Thoracic aorta (tissue), 2 donors: ENCODE results near the gene ITGA2. TPM values are rescaled to one million over a fixed set of nuclear protein-coding genes. Genes with fewer than 3 reads are reported as not detected.

Experiments
- ATAC-seq: fragments of 150-250 bp; one replicate; pipeline ENCODE4 v1.8.0; 2017; ENCODE audit warnings: low read depth; ENCODE audit not compliant: insufficient number of reproducible peaks, low FRiP score
- DNase-seq: peaks from one replicate; pipeline ENCODE4 v3.0.0-alpha.2; 2020; ENCODE audit warnings: low spot score
- H3K27ac ChIP-seq, 2 donors: fragments of 200-600 bp; sonication (generic); 1 replicate in 1 of 2; 2 replicates in 1 of 2; pipeline ENCODE4 v1.5.1; 2016; ENCODE audit warnings: mild to moderate bottlenecking in 2 of 2, moderate library complexity in 2 of 2
- H3K27me3 ChIP-seq: fragments of 200-600 bp; sonication (generic); replicated peaks from 2 replicates; pipeline ENCODE4 v1.6.0; 2016; ENCODE audit warnings: mild to moderate bottlenecking; ENCODE audit not compliant: insufficient read depth
- H3K36me3 ChIP-seq: fragments of 200-600 bp; sonication (generic); one replicate; pipeline ENCODE4 v1.5.1; 2016
- H3K4me1 ChIP-seq, 2 donors: fragments of 200-600 bp; sonication (generic); 1 replicate in 1 of 2; 2 replicates in 1 of 2; pipeline versions ENCODE4 v1.5.1 to v1.6.0; 2016; ENCODE audit warnings: low read depth in 2 of 2, mild to moderate bottlenecking in 1 of 2; ENCODE audit not compliant: control insufficient read depth in 1 of 2
- H3K4me3 ChIP-seq: fragments of 200-600 bp; sonication (generic); 2 replicates; pipeline ENCODE4 v1.5.1; 2016; ENCODE audit warnings: mild to moderate bottlenecking
- H3K9me3 ChIP-seq: fragments of 200-600 bp; sonication (generic); 2 replicates; pipeline ENCODE4 v1.5.1; 2016
- CTCF ChIP-seq: fragments of 200-600 bp; sonication (generic); IDR thresholded peaks from one replicate; pipeline ENCODE4 v1.5.1; 2019; ENCODE audit warnings: antibody characterized with exemption
- total RNA-seq, 2 donors: library from RNA; depleted of rRNA; stranded (reverse); fragments of >200 nt; gene quantifications; one replicate each; pipeline versions ENCODE4 v1.1.0 to v1.2.3, GENCODE V29; 2016

ITGA2 gene
- total RNA-seq, 2 donors from 2014 or later, result 4.9 to 7.2 TPM

- ATAC-seq (no peak), DNase-seq (no peak)
- H3K9me3 ChIP-seq, result no peaks in the 10 kb centered on the region
- no peak for TF ChIP-seq CTCF
- no peak overlapping the region for H3K4me3 ChIP-seq
- peaks cover 0 to 15% of the 10 kb centered on the region in 2 donors for H3K4me1 ChIP-seq
- H3K36me3 ChIP-seq, result no peaks in the 10 kb centered on the region
- no peaks in the 10 kb centered on the region for H3K27me3 ChIP-seq
- H3K27ac ChIP-seq, result no peak overlapping the region
Measured at GRCh38 chr5:53038196-53038847, 49.2 kb downstream of the ITGA2 start.

GRCh38 chr5:53039855-53040254 lies 50.7 kb downstream of the ITGA2 start:
- H3K4me1 ChIP-seq, result peaks cover 0 to 15% of the 10 kb centered on the region in 2 donors
- DNase-seq (no peak), ATAC-seq (no peak)
- H3K9me3 ChIP-seq, result no peaks in the 10 kb centered on the region
- no peaks in the 10 kb centered on the region for H3K27me3 ChIP-seq
- H3K27ac ChIP-seq, result no peak overlapping the region
- TF ChIP-seq CTCF, result no peak
- H3K36me3 ChIP-seq, result no peaks in the 10 kb centered on the region
- H3K4me3 ChIP-seq, result no peak overlapping the region

- ATAC-seq (no peak), DNase-seq (no peak)
- no peaks in the 10 kb centered on the region for H3K27me3 ChIP-seq
- no peaks in the 10 kb centered on the region for H3K9me3 ChIP-seq
- peaks cover 0 to 15% of the 10 kb centered on the region in 2 donors for H3K4me1 ChIP-seq
- TF ChIP-seq CTCF, result no peak
- no peak overlapping the region for H3K27ac ChIP-seq
- peak overlapping the region; percentile 22 for H3K4me3 ChIP-seq
- no peaks in the 10 kb centered on the region for H3K36me3 ChIP-seq
Measured at GRCh38 chr5:53041071-53041692, 52.0 kb downstream of the ITGA2 start.

GRCh38 chr5:53041740-53042139 lies 52.6 kb downstream of the ITGA2 start:
- ATAC-seq (no peak), DNase-seq (no peak)
- no peak overlapping the region for H3K4me3 ChIP-seq
- H3K4me1 ChIP-seq, result peaks cover 0 to 13% of the 10 kb centered on the region in 2 donors
- no peaks in the 10 kb centered on the region for H3K27me3 ChIP-seq
- H3K9me3 ChIP-seq, result no peaks in the 10 kb centered on the region
- no peak overlapping the region for H3K27ac ChIP-seq
- no peaks in the 10 kb centered on the region for H3K36me3 ChIP-seq
- TF ChIP-seq CTCF, result no peak

- ATAC-seq, result no peak
- no peak for DNase-seq
Measured at GRCh38 chr5:53045263-53045662, 56.1 kb downstream of the ITGA2 start.

More at GRCh38 chr5:53045263-53045662, 56.1 kb downstream of the ITGA2 start:
- H3K4me3 ChIP-seq, result no peak overlapping the region
- H3K4me1 ChIP-seq, result no peaks in the 10 kb centered on the region
- no peaks in the 10 kb centered on the region for H3K27me3 ChIP-seq
- TF ChIP-seq CTCF, result no peak
- no peak overlapping the region for H3K27ac ChIP-seq
- H3K9me3 ChIP-seq, result no peaks in the 10 kb centered on the region
- no peaks in the 10 kb centered on the region for H3K36me3 ChIP-seq
